GOT3 (cell line): Measurements from ENCODE around the gene SWT1.
"Not testable (repeated sequence)": the region's sequence is repeated elsewhere in the genome, so short reads cannot be mapped to it uniquely, and the experiment has no call there.

Experiments used
- DNase-seq: peaks from one replicate; lab custom pipeline; 2025; ENCODE audit warnings: mixed read lengths; lab: John Stamatoyannopoulos, UW

The SWT1 gene

GRCh38 chr1:185321653-185322221, 164.8 kb downstream of the SWT1 start:
- not testable (repeated sequence) for DNase-seq

DNA sequence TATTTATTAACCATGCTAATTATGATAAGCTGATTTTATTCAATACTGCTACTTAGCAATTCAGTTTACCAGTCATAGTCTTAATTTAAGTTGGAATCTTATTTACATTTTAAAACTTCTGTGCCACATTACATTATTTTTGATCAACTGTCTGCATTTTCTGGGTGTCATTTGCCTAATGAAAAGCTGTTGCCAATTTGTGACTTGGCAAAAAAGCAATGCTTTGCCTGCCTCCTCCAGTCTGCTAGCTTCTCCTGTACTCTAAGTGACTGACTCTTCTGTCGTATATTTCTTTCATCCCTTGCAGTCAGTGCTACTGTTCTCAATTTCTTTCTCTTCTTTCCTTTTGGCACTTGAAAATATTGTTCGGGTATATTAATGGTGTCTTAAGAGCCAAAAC, 165.7 kb downstream of the SWT1 start:
- no peak for DNase-seq

DNA sequence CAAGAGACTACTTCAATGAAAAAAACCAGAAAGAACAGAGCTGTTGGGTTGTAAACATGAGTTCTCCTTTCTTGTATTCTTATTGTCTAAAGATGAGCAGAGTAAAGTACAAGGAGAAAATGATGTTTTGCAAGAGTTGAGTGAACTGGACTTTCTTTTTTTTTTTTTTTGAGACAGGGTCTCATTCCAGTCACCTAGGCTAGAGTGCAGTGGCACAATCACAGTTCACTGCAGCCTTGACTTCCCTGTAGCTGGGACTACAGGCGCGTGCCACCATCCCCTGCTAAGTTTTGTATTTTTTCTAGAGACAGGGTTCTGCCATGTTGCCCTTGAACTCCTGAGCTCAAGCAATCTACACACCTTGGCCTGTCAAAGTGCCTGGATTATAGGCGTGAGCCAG, 167.2 kb downstream of the SWT1 start:
- DNase-seq, result no peak

DNA sequence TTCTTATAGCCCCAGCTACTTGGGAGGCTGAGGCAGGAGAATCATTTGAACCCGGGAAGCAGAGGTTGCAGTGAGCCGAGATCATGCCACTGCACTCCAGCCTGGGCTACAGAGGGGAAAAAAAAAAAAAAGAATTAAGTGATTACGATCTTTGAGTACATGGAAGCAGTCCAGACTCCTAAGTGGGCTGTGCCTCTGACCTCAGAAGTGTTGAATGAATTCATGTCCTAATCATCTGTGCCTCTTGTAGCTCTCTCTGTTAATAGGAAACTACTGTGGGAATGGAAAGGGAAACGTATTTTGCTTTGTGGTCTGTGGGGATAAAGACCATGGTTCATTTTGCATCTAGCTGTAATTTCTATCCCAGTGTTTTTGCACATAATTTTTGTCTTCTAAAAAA, 168.4 kb downstream of the SWT1 start:
- DNase-seq, result no peak

- DNase-seq, result no peak
Observed at GRCh38 chr1:185328255-185328654, 171.3 kb downstream of the SWT1 start.

DNA sequence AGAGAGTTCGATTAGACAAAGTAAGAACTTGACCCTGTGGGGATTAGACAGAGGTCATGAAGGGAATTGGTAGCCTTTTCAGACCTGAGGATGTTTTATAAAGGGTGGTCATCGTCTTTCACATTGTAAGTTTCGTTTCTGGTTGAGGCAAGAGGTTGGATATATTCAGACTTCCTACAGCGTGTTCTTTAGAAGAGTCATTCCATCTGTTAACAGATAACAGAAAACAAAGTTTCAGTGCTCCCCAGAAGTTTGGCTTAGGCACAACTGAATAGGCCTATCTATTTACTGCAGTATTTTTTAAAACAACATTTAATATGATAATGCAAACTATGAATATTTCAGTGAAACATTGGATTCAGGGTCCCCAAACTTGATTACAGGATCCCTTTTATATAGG, 177.2 kb downstream of the SWT1 start:
- DNase-seq, result no peak

DNA sequence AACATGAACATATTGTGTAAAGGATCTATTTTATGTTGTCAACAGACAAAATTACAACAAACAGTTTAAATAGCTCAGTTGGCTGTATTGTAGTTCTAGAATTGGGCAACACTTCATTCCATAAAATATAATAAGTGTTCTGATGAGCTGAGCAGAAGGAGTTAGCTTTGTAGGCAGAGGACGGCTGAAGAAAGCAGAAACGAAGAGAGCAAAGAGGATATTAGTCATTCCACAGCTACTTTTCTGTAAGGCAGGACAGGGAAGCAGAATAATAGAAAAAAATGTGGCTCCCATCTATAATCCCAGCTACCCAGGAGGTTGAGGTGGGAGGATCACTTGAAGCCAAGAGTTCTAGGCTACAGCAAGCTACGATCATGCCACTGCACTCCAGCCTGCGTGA, 180.3 kb downstream of the SWT1 start:
- DNase-seq, result no peak

- DNase-seq, result no peak
Observed at GRCh38 chr1:185338719-185339622, 182.0 kb downstream of the SWT1 start.

DNA sequence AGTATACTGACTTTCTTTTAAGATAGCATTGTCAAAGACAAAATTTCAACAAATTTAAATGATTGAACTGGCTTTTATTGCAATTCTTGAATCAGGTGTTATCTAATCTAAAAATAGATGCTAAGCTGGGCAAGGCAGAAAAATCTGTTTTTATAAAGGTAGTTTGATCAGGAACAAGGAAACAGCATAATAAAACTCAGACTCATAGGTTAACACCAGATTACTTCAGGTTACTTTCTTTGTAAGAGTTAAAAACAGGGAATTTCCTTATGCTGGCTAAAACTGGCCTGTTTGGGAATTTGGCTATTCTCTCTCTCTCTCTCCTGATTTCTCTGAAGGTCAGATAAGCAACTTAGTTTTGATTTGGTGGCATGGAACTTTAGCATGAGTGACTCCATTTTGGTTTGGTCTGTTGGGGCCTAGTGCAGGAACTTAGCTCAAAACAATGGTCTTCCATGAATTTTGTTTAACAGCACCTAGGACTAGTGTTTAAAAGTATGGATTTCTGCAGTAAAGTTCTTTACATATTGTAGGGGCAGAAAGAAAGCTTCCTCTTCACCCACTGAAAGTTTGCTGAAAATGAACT, 184.3 kb downstream of the SWT1 start:
- DNase-seq, result no peak
